ENCODE data around the gene GC.

DNA sequence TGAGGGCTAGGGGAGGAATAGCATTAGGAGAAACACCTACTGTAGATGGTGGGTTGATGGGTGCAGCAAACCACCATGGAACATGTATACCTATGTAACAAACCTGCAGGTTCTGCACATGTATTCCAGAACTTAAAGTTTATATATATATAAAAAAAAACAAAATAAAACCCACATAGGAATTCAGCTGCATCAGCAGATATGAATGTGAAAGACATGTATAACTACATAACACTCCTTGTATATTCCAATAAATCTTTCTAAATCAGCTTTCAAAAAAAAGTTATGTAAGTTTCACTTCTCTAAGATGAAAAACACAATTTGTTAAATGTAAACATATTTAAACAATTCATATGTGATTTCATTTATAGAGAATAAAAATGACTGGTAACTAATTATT is 6.0 kb downstream of the GC start:
- TF ChIP-seq, protein P1, sequence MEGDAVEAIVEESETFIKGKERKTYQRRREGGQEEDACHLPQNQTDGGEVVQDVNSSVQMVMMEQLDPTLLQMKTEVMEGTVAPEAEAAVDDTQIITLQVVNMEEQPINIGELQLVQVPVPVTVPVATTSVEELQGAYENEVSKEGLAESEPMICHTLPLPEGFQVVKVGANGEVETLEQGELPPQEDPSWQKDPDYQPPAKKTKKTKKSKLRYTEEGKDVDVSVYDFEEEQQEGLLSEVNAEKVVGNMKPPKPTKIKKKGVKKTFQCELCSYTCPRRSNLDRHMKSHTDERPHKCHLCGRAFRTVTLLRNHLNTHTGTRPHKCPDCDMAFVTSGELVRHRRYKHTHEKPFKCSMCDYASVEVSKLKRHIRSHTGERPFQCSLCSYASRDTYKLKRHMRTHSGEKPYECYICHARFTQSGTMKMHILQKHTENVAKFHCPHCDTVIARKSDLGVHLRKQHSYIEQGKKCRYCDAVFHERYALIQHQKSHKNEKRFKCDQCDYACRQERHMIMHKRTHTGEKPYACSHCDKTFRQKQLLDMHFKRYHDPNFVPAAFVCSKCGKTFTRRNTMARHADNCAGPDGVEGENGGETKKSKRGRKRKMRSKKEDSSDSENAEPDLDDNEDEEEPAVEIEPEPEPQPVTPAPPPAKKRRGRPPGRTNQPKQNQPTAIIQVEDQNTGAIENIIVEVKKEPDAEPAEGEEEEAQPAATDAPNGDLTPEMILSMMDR (IDR thresholded peaks at IDR 0.05) = no peak
- no peak for TF ChIP-seq POLR2A (IDR thresholded peaks at IDR 0.05)
- no peak for TF ChIP-seq EP300 (IDR thresholded peaks at IDR 0.05)
